Endothelial cell of umbilical vein (primary cell): Measurements from ENCODE around the gene HCFC1R1.

Experiments used
- EZH2 ChIP-seq: IDR thresholded peaks from 2 replicates; pipeline ENCODE4 v1.6.1; 2012; ENCODE audit warnings: borderline replicate concordance, low read depth, mild to moderate bottlenecking, moderate library complexity, low read length, inconsistent platforms; ENCODE audit not compliant: severe bottlenecking
- GATA2 ChIP-seq: IDR thresholded peaks from 2 replicates; pipeline ENCODE4 v1.7.0; 2011; ENCODE audit warnings: low read depth, mild to moderate bottlenecking, moderate library complexity, mixed read lengths, low read length; ENCODE audit not compliant: insufficient read length, insufficient read depth
- JUN ChIP-seq: IDR thresholded peaks from 2 replicates; pipeline ENCODE4 v1.6.1; 2011; ENCODE audit warnings: borderline replicate concordance, low read depth; ENCODE audit not compliant: insufficient read length, insufficient read depth
- POLR2A ChIP-seq: IDR thresholded peaks from 2 replicates; pipeline ENCODE4 v1.6.1; 2012; ENCODE audit warnings: low read depth, mild to moderate bottlenecking, control low read depth, low read length
- POLR2AphosphoS5 ChIP-seq: IDR thresholded peaks from 2 replicates; pipeline ENCODE4 v1.6.1; 2012; ENCODE audit warnings: low read depth, mild to moderate bottlenecking, control low read depth, low read length, moderate library complexity; ENCODE audit not compliant: insufficient read depth
- TF ChIP-seq, protein P1 (sequence below), 2 donors: IDR thresholded peaks; 1 replicate in 1 of 2; 2 replicates in 1 of 2; pipeline ENCODE4 v1.5.1; 2011; ENCODE audit warnings: low read length in 2 of 2, mild to moderate bottlenecking in 2 of 2, moderate library complexity in 2 of 2, control low read depth in 1 of 2, inconsistent platforms in 1 of 2, low read depth in 1 of 2; ENCODE audit not compliant: insufficient read depth in 1 of 2; ENCODE audit errors: extremely low read depth in 1 of 2

DNA sequence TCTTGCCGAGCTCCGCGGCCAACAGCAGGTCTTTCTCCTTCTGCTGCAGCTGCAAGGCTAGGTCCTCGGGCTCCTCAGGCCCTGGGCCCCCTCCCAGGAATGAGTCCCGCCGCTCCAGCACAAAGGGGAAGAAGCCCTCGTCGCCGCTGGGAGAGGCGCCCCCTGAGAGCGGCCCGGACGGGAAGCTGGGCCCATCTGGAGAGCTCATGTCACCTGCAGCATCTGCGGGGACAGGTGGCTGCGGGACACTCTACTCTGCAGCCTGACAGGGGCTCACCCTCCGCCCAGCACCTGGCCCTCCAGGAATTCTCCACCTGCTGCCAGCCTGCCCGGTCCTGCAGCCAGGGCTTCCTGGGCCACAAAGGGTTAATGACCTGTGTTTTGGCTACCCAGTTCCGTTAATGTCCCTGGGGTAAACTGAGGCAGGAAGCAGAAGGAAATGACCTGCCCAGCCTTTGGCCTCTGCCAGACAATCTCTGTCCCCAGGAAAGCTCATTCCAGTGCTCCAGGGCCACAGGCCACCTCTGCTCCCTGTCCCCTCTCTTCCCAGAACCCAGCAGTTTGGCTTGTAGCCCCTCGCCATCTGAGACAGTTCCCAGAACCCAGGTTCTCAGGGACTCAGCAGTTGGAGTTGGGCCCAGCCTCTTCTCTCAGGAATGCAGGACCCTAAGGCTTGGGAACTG is 11.7 kb upstream of the HCFC1R1 start:
- TF ChIP-seq, protein P1, sequence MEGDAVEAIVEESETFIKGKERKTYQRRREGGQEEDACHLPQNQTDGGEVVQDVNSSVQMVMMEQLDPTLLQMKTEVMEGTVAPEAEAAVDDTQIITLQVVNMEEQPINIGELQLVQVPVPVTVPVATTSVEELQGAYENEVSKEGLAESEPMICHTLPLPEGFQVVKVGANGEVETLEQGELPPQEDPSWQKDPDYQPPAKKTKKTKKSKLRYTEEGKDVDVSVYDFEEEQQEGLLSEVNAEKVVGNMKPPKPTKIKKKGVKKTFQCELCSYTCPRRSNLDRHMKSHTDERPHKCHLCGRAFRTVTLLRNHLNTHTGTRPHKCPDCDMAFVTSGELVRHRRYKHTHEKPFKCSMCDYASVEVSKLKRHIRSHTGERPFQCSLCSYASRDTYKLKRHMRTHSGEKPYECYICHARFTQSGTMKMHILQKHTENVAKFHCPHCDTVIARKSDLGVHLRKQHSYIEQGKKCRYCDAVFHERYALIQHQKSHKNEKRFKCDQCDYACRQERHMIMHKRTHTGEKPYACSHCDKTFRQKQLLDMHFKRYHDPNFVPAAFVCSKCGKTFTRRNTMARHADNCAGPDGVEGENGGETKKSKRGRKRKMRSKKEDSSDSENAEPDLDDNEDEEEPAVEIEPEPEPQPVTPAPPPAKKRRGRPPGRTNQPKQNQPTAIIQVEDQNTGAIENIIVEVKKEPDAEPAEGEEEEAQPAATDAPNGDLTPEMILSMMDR (IDR thresholded peaks at IDR 0.05; ENCODE audit: extremely low read depth in 1 of 2, insufficient read depth in 1 of 2, low read depth in 1 of 2, low read length in 2 of 2), result no peak
- TF ChIP-seq POLR2AphosphoS5 (no peak), POLR2A (no peak), GATA2 (no peak), JUN (no peak), EZH2 (no peak)
